Endothelial cell of umbilical vein (primary cell): Measurements from ENCODE around the gene CADPS.

Experiments used
- MYC ChIP-seq: IDR thresholded peaks from one replicate; pipeline ENCODE4 v1.6.1; 2011; ENCODE audit warnings: mild to moderate bottlenecking, low read depth, low read length
- POLR2A ChIP-seq: IDR thresholded peaks from 2 replicates; pipeline ENCODE4 v1.6.1; 2012; ENCODE audit warnings: low read depth, mild to moderate bottlenecking, control low read depth, low read length

DNA sequence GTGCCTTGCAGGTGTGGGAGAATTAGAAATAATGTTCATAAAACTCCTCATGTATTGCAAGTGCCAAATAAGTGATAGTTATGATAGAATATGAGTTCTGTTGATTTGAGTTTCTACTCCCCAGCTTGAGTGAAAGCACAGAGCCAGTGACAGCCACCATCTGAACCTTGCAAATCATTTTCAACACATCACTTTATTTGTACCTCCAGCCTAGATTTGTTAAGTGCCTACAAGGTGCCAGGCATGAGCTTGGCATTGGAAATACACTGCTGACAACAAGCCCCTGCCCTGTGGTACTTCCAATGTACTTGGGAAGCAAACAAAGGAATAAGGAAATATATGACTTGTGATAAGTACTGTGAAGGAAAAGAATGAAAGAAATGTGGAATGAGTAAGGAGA lies 518.9 kb downstream of the CADPS start:
- TF ChIP-seq POLR2A (no peak), MYC (no peak)
